HepG2 (cell line): ENCODE data around the gene RAP1A. TPM values are rescaled to one million over a fixed set of nuclear protein-coding genes. Genes with fewer than 3 reads are reported as not detected.

Experiments
- CREB1 ChIP-seq, 2 experiments: fragments of 450-650 bp in 1 of 2; IDR thresholded peaks; 2 replicates each; pipeline ENCODE4 v1.6.1; 2016 to 2017; ENCODE audit warnings: control low read depth in 1 of 2, mild to moderate bottlenecking in 1 of 2, missing compliant biosample characterization in 1 of 2, missing genetic modification characterization in 1 of 2
- FOXA3 ChIP-seq: IDR thresholded peaks from 2 replicates; pipeline ENCODE4 v1.6.1; 2016; ENCODE audit warnings: missing genetic modification reagents, missing compliant biosample characterization
- FOXP1 ChIP-seq, 2 experiments: fragments of 450-650 bp in 1 of 2; IDR thresholded peaks; 2 replicates each; pipeline ENCODE4 v1.6.1; 2017 to 2018; ENCODE audit warnings: antibody characterized with exemption in 1 of 2
- GATA4 ChIP-seq: sonication (generic); IDR thresholded peaks from 2 replicates; pipeline ENCODE4 v1.6.1; 2016; ENCODE audit warnings: antibody characterized with exemption, low read depth, borderline replicate concordance
- HOXA5 ChIP-seq: sonication (generic); formaldehyde crosslinking; IDR thresholded peaks from 2 replicates; pipeline ENCODE4 v1.4.0; 2020; ENCODE audit warnings: missing genetic modification reagents
- PCBP1 ChIP-seq: fragments of 200-400 bp; formaldehyde crosslinking; IDR thresholded peaks from 2 replicates; pipeline ENCODE4 v1.6.1; 2017; ENCODE audit warnings: mild to moderate bottlenecking, low read depth, low read length, borderline replicate concordance
- PHF21A ChIP-seq: sonication (generic); formaldehyde crosslinking; IDR thresholded peaks from 2 replicates; pipeline ENCODE4 v1.5.0; 2020; ENCODE audit warnings: mild to moderate bottlenecking, missing genetic modification reagents
- RFXAP ChIP-seq: sonication (generic); formaldehyde crosslinking; IDR thresholded peaks from 2 replicates; pipeline ENCODE4 v1.4.0; 2020; ENCODE audit warnings: missing genetic modification reagents, borderline replicate concordance
- SP140L ChIP-seq: sonication (generic); formaldehyde crosslinking; IDR thresholded peaks from 2 replicates; pipeline ENCODE4 v1.4.0; 2020; ENCODE audit warnings: missing genetic modification reagents, borderline replicate concordance
- ZNF383 ChIP-seq: sonication (generic); formaldehyde crosslinking; IDR thresholded peaks from 2 replicates; pipeline ENCODE4 v1.4.0; 2020; ENCODE audit warnings: missing genetic modification reagents, mild to moderate bottlenecking, borderline replicate concordance
- ZNF468 ChIP-seq: sonication (generic); formaldehyde crosslinking; IDR thresholded peaks from 2 replicates; pipeline ENCODE4 v1.8.0; 2022; ENCODE audit warnings: mild to moderate bottlenecking, moderate library complexity, missing genetic modification reagents
- ZNF563 ChIP-seq: sonication (generic); formaldehyde crosslinking; IDR thresholded peaks from 2 replicates; pipeline ENCODE4 v1.8.0; 2022; ENCODE audit warnings: mild to moderate bottlenecking, moderate library complexity, missing genetic modification reagents
- ZNF644 ChIP-seq: IDR thresholded peaks from 2 replicates; pipeline ENCODE4 v1.6.1; 2016; ENCODE audit warnings: low read depth
- ZNF747 ChIP-seq: sonication (generic); formaldehyde crosslinking; IDR thresholded peaks from 2 replicates; pipeline ENCODE4 v1.8.1; 2023; ENCODE audit warnings: missing genetic modification reagents, mild to moderate bottlenecking, borderline replicate concordance
- ZNF772 ChIP-seq: sonication (generic); formaldehyde crosslinking; IDR thresholded peaks from 2 replicates; pipeline ENCODE4 v1.5.0; 2020; ENCODE audit warnings: mild to moderate bottlenecking, missing genetic modification reagents
- ZNF773 ChIP-seq: sonication (generic); formaldehyde crosslinking; IDR thresholded peaks from 2 replicates; pipeline ENCODE4 v1.4.0; 2020; ENCODE audit warnings: missing genetic modification reagents, borderline replicate concordance
- ZNF777 ChIP-seq: sonication (generic); formaldehyde crosslinking; IDR thresholded peaks from 2 replicates; pipeline ENCODE4 v1.4.0; 2020; ENCODE audit warnings: missing genetic modification reagents
- ZNF784 ChIP-seq: sonication (generic); formaldehyde crosslinking; IDR thresholded peaks from 2 replicates; pipeline ENCODE4 v1.5.1; 2020; ENCODE audit warnings: missing genetic modification reagents, mild to moderate bottlenecking, borderline replicate concordance
- polyA plus RNA-seq, 8 experiments: library from polyadenylated mRNA; depleted of rRNA in 3 of 8; stranded (reverse) in 7 of 8; unstranded in 1 of 8; fragments of >200 nt; fragmentation: Illumina TruSeq in 4 of 8; extraction: Trizol in 4 of 8; gene quantifications; 2 replicates each; pipeline versions ENCODE4 v1.2.1 to v1.2.3, GENCODE V29; 2011 to 2016; ENCODE audit warnings: low read depth in 4 of 8, missing spikeins in 1 of 8, mixed read lengths in 1 of 8; ENCODE audit not compliant: insufficient read depth in 1 of 8
- total RNA-seq, 5 experiments: library from RNA; depleted of rRNA; stranded (reverse); fragments of >200 nt; fragmentation: Illumina TruSeq; extraction: Trizol; gene quantifications; 2 replicates each; pipeline ENCODE4 v1.2.3, GENCODE V29; 2016; ENCODE audit warnings: low read depth in 1 of 5
- TF ChIP-seq, protein P1 (sequence below): sonication (generic); formaldehyde crosslinking; IDR thresholded peaks from 2 replicates; pipeline ENCODE4 v1.5.1; 2020; ENCODE audit warnings: mild to moderate bottlenecking, missing genetic modification reagents, borderline replicate concordance
- TF ChIP-seq, protein P2 (sequence below): sonication (generic); formaldehyde crosslinking; conservative IDR thresholded peaks from 2 replicates; pipeline ENCODE4 v1.8.0; 2022; ENCODE audit warnings: mild to moderate bottlenecking, moderate library complexity, missing genetic modification reagents

RAP1A gene
- total and polyA plus RNA-seq, 2 of the 13 experiments (the other 11 are each of a cell fraction or from before 2014, with no cell fraction given): 19.0 to 20.7 TPM

- TF ChIP-seq, protein P1, sequence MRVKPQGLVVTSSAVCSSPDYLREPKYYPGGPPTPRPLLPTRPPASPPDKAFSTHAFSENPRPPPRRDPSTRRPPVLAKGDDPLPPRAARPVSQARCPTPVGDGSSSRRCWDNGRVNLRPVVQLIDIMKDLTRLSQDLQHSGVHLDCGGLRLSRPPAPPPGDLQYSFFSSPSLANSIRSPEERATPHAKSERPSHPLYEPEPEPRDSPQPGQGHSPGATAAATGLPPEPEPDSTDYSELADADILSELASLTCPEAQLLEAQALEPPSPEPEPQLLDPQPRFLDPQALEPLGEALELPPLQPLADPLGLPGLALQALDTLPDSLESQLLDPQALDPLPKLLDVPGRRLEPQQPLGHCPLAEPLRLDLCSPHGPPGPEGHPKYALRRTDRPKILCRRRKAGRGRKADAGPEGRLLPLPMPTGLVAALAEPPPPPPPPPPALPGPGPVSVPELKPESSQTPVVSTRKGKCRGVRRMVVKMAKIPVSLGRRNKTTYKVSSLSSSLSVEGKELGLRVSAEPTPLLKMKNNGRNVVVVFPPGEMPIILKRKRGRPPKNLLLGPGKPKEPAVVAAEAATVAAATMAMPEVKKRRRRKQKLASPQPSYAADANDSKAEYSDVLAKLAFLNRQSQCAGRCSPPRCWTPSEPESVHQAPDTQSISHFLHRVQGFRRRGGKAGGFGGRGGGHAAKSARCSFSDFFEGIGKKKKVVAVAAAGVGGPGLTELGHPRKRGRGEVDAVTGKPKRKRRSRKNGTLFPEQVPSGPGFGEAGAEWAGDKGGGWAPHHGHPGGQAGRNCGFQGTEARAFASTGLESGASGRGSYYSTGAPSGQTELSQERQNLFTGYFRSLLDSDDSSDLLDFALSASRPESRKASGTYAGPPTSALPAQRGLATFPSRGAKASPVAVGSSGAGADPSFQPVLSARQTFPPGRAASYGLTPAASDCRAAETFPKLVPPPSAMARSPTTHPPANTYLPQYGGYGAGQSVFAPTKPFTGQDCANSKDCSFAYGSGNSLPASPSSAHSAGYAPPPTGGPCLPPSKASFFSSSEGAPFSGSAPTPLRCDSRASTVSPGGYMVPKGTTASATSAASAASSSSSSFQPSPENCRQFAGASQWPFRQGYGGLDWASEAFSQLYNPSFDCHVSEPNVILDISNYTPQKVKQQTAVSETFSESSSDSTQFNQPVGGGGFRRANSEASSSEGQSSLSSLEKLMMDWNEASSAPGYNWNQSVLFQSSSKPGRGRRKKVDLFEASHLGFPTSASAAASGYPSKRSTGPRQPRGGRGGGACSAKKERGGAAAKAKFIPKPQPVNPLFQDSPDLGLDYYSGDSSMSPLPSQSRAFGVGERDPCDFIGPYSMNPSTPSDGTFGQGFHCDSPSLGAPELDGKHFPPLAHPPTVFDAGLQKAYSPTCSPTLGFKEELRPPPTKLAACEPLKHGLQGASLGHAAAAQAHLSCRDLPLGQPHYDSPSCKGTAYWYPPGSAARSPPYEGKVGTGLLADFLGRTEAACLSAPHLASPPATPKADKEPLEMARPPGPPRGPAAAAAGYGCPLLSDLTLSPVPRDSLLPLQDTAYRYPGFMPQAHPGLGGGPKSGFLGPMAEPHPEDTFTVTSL (CRISPR knock-in tag): no peak
- no peak for TF ChIP-seq FOXP1 (IDR thresholded peaks at IDR 0.05)
- no peak for TF ChIP-seq FOXP1 (CRISPR knock-in tag; IDR thresholded peaks at IDR 0.05)
- TF ChIP-seq GATA4: peak; percentile 45; the same call in 1 of the 2 replicates
- TF ChIP-seq, protein P2, sequence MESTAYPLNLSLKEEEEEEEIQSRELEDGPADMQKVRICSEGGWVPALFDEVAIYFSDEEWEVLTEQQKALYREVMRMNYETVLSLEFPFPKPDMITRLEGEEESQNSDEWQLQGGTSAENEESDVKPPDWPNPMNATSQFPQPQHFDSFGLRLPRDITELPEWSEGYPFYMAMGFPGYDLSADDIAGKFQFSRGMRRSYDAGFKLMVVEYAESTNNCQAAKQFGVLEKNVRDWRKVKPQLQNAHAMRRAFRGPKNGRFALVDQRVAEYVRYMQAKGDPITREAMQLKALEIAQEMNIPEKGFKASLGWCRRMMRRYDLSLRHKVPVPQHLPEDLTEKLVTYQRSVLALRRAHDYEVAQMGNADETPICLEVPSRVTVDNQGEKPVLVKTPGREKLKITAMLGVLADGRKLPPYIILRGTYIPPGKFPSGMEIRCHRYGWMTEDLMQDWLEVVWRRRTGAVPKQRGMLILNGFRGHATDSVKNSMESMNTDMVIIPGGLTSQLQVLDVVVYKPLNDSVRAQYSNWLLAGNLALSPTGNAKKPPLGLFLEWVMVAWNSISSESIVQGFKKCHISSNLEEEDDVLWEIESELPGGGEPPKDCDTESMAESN (CRISPR knock-in tag): no peak
- no peak for TF ChIP-seq ZNF772
- no peak for TF ChIP-seq ZNF383 (CRISPR knock-in tag)
- no peak for TF ChIP-seq ZNF644 (CRISPR knock-in tag)
- TF ChIP-seq HOXA5 (CRISPR knock-in tag): peak; percentile 67
- TF ChIP-seq ZNF773 (CRISPR knock-in tag): peak; percentile 60; the same call in 1 of the 2 replicates
- TF ChIP-seq PHF21A (CRISPR knock-in tag): peak; percentile 100
- TF ChIP-seq ZNF747: no peak; the same call in 1 of the 2 replicates
- peak; percentile 98 for TF ChIP-seq ZNF777 (CRISPR knock-in tag)
- no peak for TF ChIP-seq CREB1 (IDR thresholded peaks at IDR 0.05)
- no peak for TF ChIP-seq CREB1 (CRISPR knock-in tag; IDR thresholded peaks at IDR 0.05)
- TF ChIP-seq SP140L (CRISPR knock-in tag): no peak
- TF ChIP-seq ZNF563 (CRISPR knock-in tag): no peak
- TF ChIP-seq ZNF784 (CRISPR knock-in tag): no peak; the same call in 1 of the 2 replicates
- no peak for TF ChIP-seq ZNF468 (CRISPR knock-in tag)
- peak; percentile 51 for TF ChIP-seq FOXA3 (CRISPR knock-in tag)
- peak; percentile 77; the same call in 1 of the 2 replicates for TF ChIP-seq RFXAP
- TF ChIP-seq PCBP1: no peak
Observed at GRCh38 chr1:111739194-111739924, 119.8 kb downstream of the RAP1A start, which contains the start of gene INKA2 (continued).
